DOHH2 (cell line): ENCODE measurements around the gene KIF9.
"Not testable (repeated sequence)": the region's sequence is repeated elsewhere in the genome, so short reads cannot be mapped to it uniquely, and the experiment has no call there.

Experiments
- H3F3A ChIP-seq: fragments of 200-600 bp; sonication (generic), shearing (Covaris generic); 2 replicates; pipeline ENCODE4 v1.6.0; 2016; ENCODE audit warnings: antibody characterized with exemption, mild to moderate bottlenecking; ENCODE audit not compliant: control insufficient read depth, insufficient read depth
- H3K27ac ChIP-seq: fragments of 200-600 bp; sonication (generic); 2 replicates; pipeline ENCODE4 v1.5.1; 2014; ENCODE audit warnings: low read depth, mild to moderate bottlenecking, low read length, moderate library complexity
- H3K27me3 ChIP-seq: fragments of 200-600 bp; sonication (generic); 2 replicates; pipeline ENCODE4 v1.6.1; 2014; ENCODE audit warnings: mild to moderate bottlenecking, low read length, mixed read lengths; ENCODE audit not compliant: control insufficient read depth
- H3K36me3 ChIP-seq: fragments of 200-600 bp; sonication (generic); 2 replicates; pipeline ENCODE4 v1.6.1; 2014; ENCODE audit warnings: mild to moderate bottlenecking, low read length, moderate library complexity, mixed read lengths; ENCODE audit not compliant: control insufficient read depth
- H3K4me1 ChIP-seq: fragments of 200-600 bp; sonication (generic); 2 replicates; pipeline ENCODE4 v1.6.1; 2014; ENCODE audit warnings: mild to moderate bottlenecking, low read length, mixed read lengths; ENCODE audit not compliant: control insufficient read depth
- H3K4me2 ChIP-seq: fragments of 200-600 bp; sonication (generic); 2 replicates; pipeline ENCODE4 v1.6.0; 2014; ENCODE audit warnings: mild to moderate bottlenecking, low read length, moderate library complexity
- H3K4me3 ChIP-seq: fragments of 200-600 bp; sonication (generic); 2 replicates; pipeline ENCODE4 v1.5.1; 2014; ENCODE audit warnings: mild to moderate bottlenecking, low read length, mixed read lengths
- H3K79me2 ChIP-seq: fragments of 200-600 bp; sonication (generic); 2 replicates; pipeline ENCODE4 v1.6.1; 2014; ENCODE audit warnings: mild to moderate bottlenecking, low read length, mixed read lengths; ENCODE audit not compliant: control insufficient read depth
- H3K9me2 ChIP-seq: fragments of 200-600 bp; sonication (generic); replicated peaks from 2 replicates; pipeline ENCODE4 v1.6.1; 2014; ENCODE audit warnings: mild to moderate bottlenecking, low read length, mixed read lengths; ENCODE audit not compliant: control insufficient read depth
- H3K9me3 ChIP-seq: fragments of 200-600 bp; sonication (generic); 2 replicates; pipeline ENCODE4 v1.6.1; 2014; ENCODE audit warnings: antibody characterized with exemption, low read length, mixed read lengths; ENCODE audit not compliant: control insufficient read depth, insufficient read depth
- H4K20me1 ChIP-seq: fragments of 200-600 bp; sonication (generic); 2 replicates; pipeline ENCODE4 v1.6.0; 2014; ENCODE audit warnings: low read depth, mild to moderate bottlenecking, antibody characterized with exemption, low read length, moderate library complexity; ENCODE audit not compliant: control insufficient read depth, insufficient read depth
- CTCF ChIP-seq: fragments of 200-600 bp; sonication (generic); IDR thresholded peaks from one replicate; pipeline ENCODE4 v1.5.1; 2014; ENCODE audit warnings: antibody characterized with exemption, mild to moderate bottlenecking, low read depth, low read length; ENCODE audit not compliant: poor library complexity, severe bottlenecking
- EZH2phosphoT487 ChIP-seq: fragments of 200-600 bp; sonication (generic); IDR thresholded peaks from 2 replicates; pipeline ENCODE4 v1.6.1; 2017; ENCODE audit warnings: borderline replicate concordance, mild to moderate bottlenecking, antibody characterized with exemption, low read length, moderate library complexity, mixed read lengths

Gene KIF9

DNA sequence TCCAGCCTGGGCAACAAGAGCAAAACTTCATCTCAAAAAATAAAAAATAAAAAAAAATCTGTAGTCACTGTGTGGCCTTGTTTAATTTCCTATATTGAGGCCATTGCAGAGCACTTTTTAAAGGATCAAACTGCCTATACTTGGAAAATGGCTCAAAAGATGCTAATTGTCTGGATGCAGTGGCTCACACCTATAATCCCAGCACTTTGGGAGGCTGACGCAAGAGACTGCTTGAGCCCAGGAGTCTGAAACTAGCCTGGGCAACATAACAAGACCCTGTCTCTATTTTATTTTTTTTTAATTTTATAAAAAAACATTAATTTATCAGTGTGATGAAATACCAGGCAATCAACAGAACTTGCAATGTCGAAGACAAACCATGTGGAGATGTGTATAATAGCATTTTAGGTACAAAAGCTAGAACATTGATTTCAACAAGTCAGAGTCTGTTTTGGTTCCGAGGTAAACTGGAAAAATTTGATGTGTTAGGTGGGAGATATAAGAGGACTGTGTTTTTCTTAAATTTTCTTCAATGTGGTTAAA is 71.7 kb downstream of the KIF9 start:
- H3K4me1 ChIP-seq, result no peaks in the 10 kb centered on the region
- H3F3A ChIP-seq, result no peaks in the 10 kb centered on the region
- H3K9me3 ChIP-seq, result no peaks in the 10 kb centered on the region
- H3K27ac ChIP-seq, result no peak overlapping the region
- H3K79me2 ChIP-seq, result no peaks in the 10 kb centered on the region
- H3K4me3 ChIP-seq, result no peak overlapping the region
- no peak for TF ChIP-seq EZH2phosphoT487
- no peak for TF ChIP-seq CTCF
- no peaks in the 10 kb centered on the region for H3K9me2 ChIP-seq
- H3K27me3 ChIP-seq, result no peaks in the 10 kb centered on the region
- H3K36me3 ChIP-seq, result no peaks in the 10 kb centered on the region
- H3K4me2 ChIP-seq, result no peak overlapping the region
- no peaks in the 10 kb centered on the region for H4K20me1 ChIP-seq

- H3K4me1 ChIP-seq, H3K9me3 ChIP-seq, H3K36me3 ChIP-seq, H3K4me2 ChIP-seq, H3K79me2 ChIP-seq, H3K9me2 ChIP-seq, H4K20me1 ChIP-seq, H3K27me3 ChIP-seq, H3K4me3 ChIP-seq, H3F3A ChIP-seq, H3K27ac ChIP-seq: not testable (repeated sequence)
Measured at GRCh38 chr3:47206022-47206421, 76.6 kb downstream of the KIF9 start.

GRCh38 chr3:47204875-47205274 is 77.7 kb downstream of the KIF9 start:
- TF ChIP-seq CTCF, result no peak
- no peak for TF ChIP-seq EZH2phosphoT487
- H3K4me1 ChIP-seq, result no peaks in the 10 kb centered on the region

GRCh38 chr3:47202542-47202941 is 80.1 kb downstream of the KIF9 start:
- H3K79me2 ChIP-seq, result no peaks in the 10 kb centered on the region
- no peak overlapping the region for H3K4me2 ChIP-seq
- H3K4me3 ChIP-seq, result no peak overlapping the region
- no peaks in the 10 kb centered on the region for H3K36me3 ChIP-seq
- no peaks in the 10 kb centered on the region for H3K9me2 ChIP-seq
- no peaks in the 10 kb centered on the region for H3K4me1 ChIP-seq
- no peaks in the 10 kb centered on the region for H3K9me3 ChIP-seq
- H3K27ac ChIP-seq, result no peak overlapping the region
- H4K20me1 ChIP-seq, result no peaks in the 10 kb centered on the region
- no peaks in the 10 kb centered on the region for H3F3A ChIP-seq
- no peaks in the 10 kb centered on the region for H3K27me3 ChIP-seq
- TF ChIP-seq EZH2phosphoT487 (no peak), CTCF (no peak)

More at GRCh38 chr3:47204875-47205274, 77.7 kb downstream of the KIF9 start:
- Histone ChIP-seq H3K79me2 (no peaks in the 10 kb centered on the region), H3K4me2 (no peak overlapping the region), H3K9me3 (no peaks in the 10 kb centered on the region), H3K27ac (no peak overlapping the region), H3F3A (no peaks in the 10 kb centered on the region), H3K36me3 (no peaks in the 10 kb centered on the region), H3K27me3 (no peaks in the 10 kb centered on the region), H4K20me1 (no peaks in the 10 kb centered on the region), H3K9me2 (no peaks in the 10 kb centered on the region), H3K4me3 (no peak overlapping the region)
